Neural cell (in vitro differentiated cells): ENCODE results near the gene SLC8A1. TPM values are rescaled to one million over a fixed set of nuclear protein-coding genes. Genes with fewer than 3 reads are reported as not detected.

ENCODE experiments used
- H2AFZ ChIP-seq: fragments of 200-600, 300-800 bp; sonication (generic), shearing (Covaris generic); 2 replicates; pipeline ENCODE4 v1.6.0; 2014; ENCODE audit warnings: low read depth, mild to moderate bottlenecking, antibody characterized with exemption, low read length, moderate library complexity
- H3F3A ChIP-seq: fragments of 200-600 bp; shearing (Covaris generic); 2 replicates; pipeline ENCODE4 v1.6.1; 2016; ENCODE audit warnings: mild to moderate bottlenecking, moderate library complexity, mixed read lengths, antibody characterized with exemption, low read length; ENCODE audit not compliant: insufficient read depth, poor library complexity, severe bottlenecking
- H3K27ac ChIP-seq: fragments of 200-600, 300-800 bp; sonication (generic), shearing (Covaris generic); 2 replicates; pipeline ENCODE4 v1.5.1; 2014; ENCODE audit warnings: mild to moderate bottlenecking, low read length, moderate library complexity
- H3K27me3 ChIP-seq: fragments of 300-800, 200-600 bp; sonication (generic), shearing (Covaris generic); 2 replicates; pipeline ENCODE4 v1.6.0; 2014; ENCODE audit warnings: mild to moderate bottlenecking, low read depth, low read length, moderate library complexity; ENCODE audit not compliant: insufficient read depth
- H3K36me3 ChIP-seq: fragments of 300-800, 200-600 bp; sonication (generic), shearing (Covaris generic); 2 replicates; pipeline ENCODE4 v1.5.1; 2014; ENCODE audit warnings: mild to moderate bottlenecking, antibody characterized with exemption, low read length, moderate library complexity; ENCODE audit not compliant: insufficient read depth
- H3K4me2 ChIP-seq: fragments of 300-800, 200-600 bp; sonication (generic), shearing (Covaris generic); 2 replicates; pipeline ENCODE4 v1.6.0; 2014; ENCODE audit warnings: mild to moderate bottlenecking, low read length
- H3K4me3 ChIP-seq: fragments of 300-800, 200-600 bp; sonication (generic), shearing (Covaris generic); 2 replicates; pipeline ENCODE4 v1.5.1; 2014; ENCODE audit warnings: mild to moderate bottlenecking, low read length, moderate library complexity
- H3K79me2 ChIP-seq: fragments of 200-600 bp; shearing (Covaris generic); replicated peaks from 2 replicates; pipeline ENCODE4 v1.6.0; 2014; ENCODE audit warnings: mild to moderate bottlenecking, low read length, moderate library complexity; ENCODE audit not compliant: insufficient read depth
- H3K9ac ChIP-seq: fragments of 300-800, 200-600 bp; sonication (generic), shearing (Covaris generic); 2 replicates; pipeline ENCODE4 v1.6.1; 2016; ENCODE audit warnings: mild to moderate bottlenecking, low read length, mixed read lengths
- H3K9me2 ChIP-seq: fragments of 200-600 bp; shearing (Covaris generic); 2 replicates; pipeline ENCODE4 v1.6.1; 2016; ENCODE audit warnings: mild to moderate bottlenecking, low read length, mixed read lengths; ENCODE audit not compliant: insufficient read depth
- H3K9me3 ChIP-seq: fragments of 200-600, 300-800 bp; sonication (generic), shearing (Covaris generic); 2 replicates; pipeline ENCODE4 v1.6.1; 2016; ENCODE audit warnings: mild to moderate bottlenecking, mixed run types, low read length, moderate library complexity, mixed read lengths
- H4K20me1 ChIP-seq: fragments of 200-600 bp; shearing (Covaris generic); 2 replicates; pipeline ENCODE4 v1.6.1; 2016; ENCODE audit warnings: mild to moderate bottlenecking, mixed run types; ENCODE audit not compliant: insufficient read depth
- CTCF ChIP-seq: fragments of 450-650 bp; IDR thresholded peaks from 2 replicates; pipeline ENCODE4 v1.5.1; 2014; ENCODE audit warnings: antibody characterized with exemption, mild to moderate bottlenecking, moderate library complexity; ENCODE audit not compliant: poor library complexity, severe bottlenecking
- EP300 ChIP-seq: fragments of 450-650 bp; conservative IDR thresholded peaks from 2 replicates; pipeline ENCODE4 v1.6.1; 2014; ENCODE audit warnings: antibody characterized with exemption, mild to moderate bottlenecking, moderate library complexity; ENCODE audit not compliant: poor library complexity, severe bottlenecking
- EZH2 ChIP-seq: fragments of 200-600, 300-800 bp; shearing (Covaris generic), sonication (generic); IDR thresholded peaks from 2 replicates; pipeline ENCODE4 v1.6.1; 2014; ENCODE audit warnings: antibody characterized with exemption, low read length, borderline replicate concordance, mild to moderate bottlenecking; ENCODE audit not compliant: insufficient read depth, poor library complexity, severe bottlenecking
- MXI1 ChIP-seq: fragments of 450-650 bp; conservative IDR thresholded peaks from 2 replicates; pipeline ENCODE4 v1.6.1; 2014; ENCODE audit warnings: antibody characterized with exemption, mild to moderate bottlenecking; ENCODE audit not compliant: poor library complexity, severe bottlenecking
- POLR2AphosphoS5 ChIP-seq: IDR thresholded peaks from 2 replicates; pipeline ENCODE4 v1.6.1; 2012
- RAD21 ChIP-seq: fragments of 450-650 bp; conservative IDR thresholded peaks from 2 replicates; pipeline ENCODE4 v1.6.1; 2014; ENCODE audit warnings: antibody characterized with exemption, mild to moderate bottlenecking, moderate library complexity
- SMC3 ChIP-seq: fragments of 450-650 bp; conservative IDR thresholded peaks from 2 replicates; pipeline ENCODE4 v1.6.1; 2014; ENCODE audit warnings: antibody characterized with exemption, mild to moderate bottlenecking, moderate library complexity; ENCODE audit not compliant: poor library complexity
- TAF1 ChIP-seq: IDR thresholded peaks from 2 replicates; pipeline ENCODE4 v1.6.1; 2012; ENCODE audit warnings: low read depth
- polyA plus RNA-seq: library from polyadenylated mRNA; depleted of rRNA; stranded (reverse); fragments of >200 nt; gene quantifications from 2 replicates; pipeline ENCODE4 v1.2.3, GENCODE V29; 2014
- TF ChIP-seq, protein P1 (sequence below): IDR thresholded peaks from 2 replicates; pipeline ENCODE4 v1.6.1; 2012; ENCODE audit warnings: borderline replicate concordance

Gene SLC8A1
- polyA plus RNA-seq, 1 donor from 2014 or later = 18.7 TPM

- TF ChIP-seq CTCF (no peak), SMC3 (no peak), MXI1 (no peak), POLR2AphosphoS5 (no peak), TAF1 (no peak), EZH2 (no peak), RAD21 (no peak), EP300 (no peak)
- TF ChIP-seq, protein P1, sequence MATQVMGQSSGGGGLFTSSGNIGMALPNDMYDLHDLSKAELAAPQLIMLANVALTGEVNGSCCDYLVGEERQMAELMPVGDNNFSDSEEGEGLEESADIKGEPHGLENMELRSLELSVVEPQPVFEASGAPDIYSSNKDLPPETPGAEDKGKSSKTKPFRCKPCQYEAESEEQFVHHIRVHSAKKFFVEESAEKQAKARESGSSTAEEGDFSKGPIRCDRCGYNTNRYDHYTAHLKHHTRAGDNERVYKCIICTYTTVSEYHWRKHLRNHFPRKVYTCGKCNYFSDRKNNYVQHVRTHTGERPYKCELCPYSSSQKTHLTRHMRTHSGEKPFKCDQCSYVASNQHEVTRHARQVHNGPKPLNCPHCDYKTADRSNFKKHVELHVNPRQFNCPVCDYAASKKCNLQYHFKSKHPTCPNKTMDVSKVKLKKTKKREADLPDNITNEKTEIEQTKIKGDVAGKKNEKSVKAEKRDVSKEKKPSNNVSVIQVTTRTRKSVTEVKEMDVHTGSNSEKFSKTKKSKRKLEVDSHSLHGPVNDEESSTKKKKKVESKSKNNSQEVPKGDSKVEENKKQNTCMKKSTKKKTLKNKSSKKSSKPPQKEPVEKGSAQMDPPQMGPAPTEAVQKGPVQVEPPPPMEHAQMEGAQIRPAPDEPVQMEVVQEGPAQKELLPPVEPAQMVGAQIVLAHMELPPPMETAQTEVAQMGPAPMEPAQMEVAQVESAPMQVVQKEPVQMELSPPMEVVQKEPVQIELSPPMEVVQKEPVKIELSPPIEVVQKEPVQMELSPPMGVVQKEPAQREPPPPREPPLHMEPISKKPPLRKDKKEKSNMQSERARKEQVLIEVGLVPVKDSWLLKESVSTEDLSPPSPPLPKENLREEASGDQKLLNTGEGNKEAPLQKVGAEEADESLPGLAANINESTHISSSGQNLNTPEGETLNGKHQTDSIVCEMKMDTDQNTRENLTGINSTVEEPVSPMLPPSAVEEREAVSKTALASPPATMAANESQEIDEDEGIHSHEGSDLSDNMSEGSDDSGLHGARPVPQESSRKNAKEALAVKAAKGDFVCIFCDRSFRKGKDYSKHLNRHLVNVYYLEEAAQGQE = no peak
Measured at GRCh38 chr2:40317761-40318160, 134.1 kb downstream of the SLC8A1 start.

DNA sequence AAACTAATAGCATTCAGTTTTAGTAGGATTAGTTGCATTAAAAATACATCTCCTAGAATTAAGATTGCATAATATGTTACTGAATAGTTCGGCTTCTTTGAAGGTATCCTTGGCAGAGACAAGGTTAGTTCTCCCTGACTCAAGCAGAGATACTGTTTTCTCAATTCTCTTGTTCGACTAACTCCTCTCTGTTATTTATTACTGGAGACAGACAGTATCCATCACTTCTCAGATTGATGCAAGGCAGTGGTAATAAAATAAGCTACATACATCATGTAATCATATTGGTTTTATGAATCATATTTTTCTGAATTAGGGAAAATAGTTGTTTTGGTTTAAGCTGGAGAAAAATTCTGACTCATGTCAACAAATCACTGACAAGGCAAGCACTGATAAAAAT is 134.8 kb downstream of the SLC8A1 start:
- Histone ChIP-seq H3K27ac (no peak overlapping the region), H3K79me2 (no peaks in the 10 kb centered on the region), H3K36me3 (no peaks in the 10 kb centered on the region), H3K9me2 (no peaks in the 10 kb centered on the region), H3K4me2 (no peak overlapping the region), H3K9me3 (no peaks in the 10 kb centered on the region), H3K27me3 (no peaks in the 10 kb centered on the region), H3F3A (no peaks in the 10 kb centered on the region), H3K4me3 (no peak overlapping the region), H2AFZ (no peak overlapping the region), H4K20me1 (no peaks in the 10 kb centered on the region), H3K9ac (no peak overlapping the region)
- TF ChIP-seq EZH2 (no peak), RAD21 (no peak), TAF1 (no peak), CTCF (no peak), EP300 (no peak), MXI1 (no peak), SMC3 (no peak), POLR2AphosphoS5 (no peak)
- TF ChIP-seq, protein P1 = no peak

More at GRCh38 chr2:40317761-40318160, 134.1 kb downstream of the SLC8A1 start:
- Histone ChIP-seq H3F3A (no peaks in the 10 kb centered on the region), H3K9me2 (no peaks in the 10 kb centered on the region), H3K9ac (no peak overlapping the region), H4K20me1 (no peaks in the 10 kb centered on the region), H2AFZ (no peak overlapping the region), H3K9me3 (no peaks in the 10 kb centered on the region), H3K4me3 (no peak overlapping the region), H3K36me3 (no peaks in the 10 kb centered on the region), H3K4me2 (no peak overlapping the region), H3K27me3 (no peaks in the 10 kb centered on the region), H3K27ac (no peak overlapping the region), H3K79me2 (peaks cover under 1% of the 10 kb centered on the region)
